K562 (cell line): ENCODE measurements around the gene NECTIN3. TPM values are rescaled to one million over a fixed set of nuclear protein-coding genes. Genes with fewer than 3 reads are reported as not detected.

Experiments
- ATAC-seq: fragments of 200-7000 bp; cut with Tn5 transposase; 3 replicates; pipeline ENCODE4 v1.9.1; 2020; ENCODE audit warnings: moderate library complexity
- BruUV-seq: library from RNA; stranded (reverse); fragments of 400-500 nt; replicated peaks from 2 replicates; lab custom pipeline; 2021; lab: Mats Ljungman, UMichigan
- CTCF ChIA-PET: fragments of 300-600 bp; formaldehyde crosslinking; extraction: SDS; loops from one replicate; lab custom pipeline; 2021; ENCODE audit warnings: low intra/inter-chr PET ratio; lab: Yijun Ruan, JAX
- POLR2A ChIA-PET: fragments of 300-600, 350-650 bp; sonication (Branson Sonifier 250); formaldehyde crosslinking; extraction: SDS; loops from one replicate; lab custom pipeline; 2021; ENCODE audit warnings: antibody characterized with exemption, inconsistent platforms; lab: Yijun Ruan, JAX
- DNase-seq, 4 experiments: peaks; one replicate each; pipeline versions ENCODE4 v3.0.0 to v3.0.0-alpha.2; 2011 to 2018; ENCODE audit warnings: low spot score in 3 of 4, mixed read lengths in 3 of 4; ENCODE audit errors: extremely low read depth in 1 of 4
- FAIRE-seq: peaks from 2 replicates; lab custom pipeline; 2011; peaks lifted over from hg19 to GRCh38; lab: Jason Lieb, UNC
- H2AFZ ChIP-seq: 2 replicates; pipeline ENCODE4 v1.6.0; 2011; ENCODE audit warnings: low read depth, low read length, control low read depth, inconsistent platforms
- H3K27ac ChIP-seq: fragments of 200-600 bp; 3 replicates; pipeline ENCODE4 v1.8.0; 2011; ENCODE audit warnings: low read depth, mild to moderate bottlenecking, control low read depth, inconsistent platforms, low read length, moderate library complexity, mixed read lengths; ENCODE audit errors: extremely low read depth
- H3K27me3 ChIP-seq, 2 experiments: fragments of 300-600 bp in 1 of 2; 2 replicates in 1 of 2; 3 replicates in 1 of 2; pipeline versions ENCODE4 v1.6.0 to v1.8.0; 2011; ENCODE audit warnings: inconsistent platforms in 2 of 2, low read length in 2 of 2, mild to moderate bottlenecking in 1 of 2, mixed read lengths in 1 of 2, moderate library complexity in 1 of 2; ENCODE audit not compliant: control insufficient read depth in 2 of 2, insufficient read depth in 2 of 2
- H3K36me3 ChIP-seq: fragments of 300-600 bp; 3 replicates; pipeline ENCODE4 v1.8.0; 2011; ENCODE audit warnings: mild to moderate bottlenecking, low read length, inconsistent platforms; ENCODE audit not compliant: control insufficient read depth, insufficient read depth
- H3K4me1 ChIP-seq, 2 experiments: fragments of 200-600 bp in 1 of 2; replicated peaks in 1 of 2; 2 replicates in 1 of 2; 3 replicates in 1 of 2; pipeline versions ENCODE4 v1.5.1 to v1.8.0; 2011; ENCODE audit warnings: inconsistent platforms in 2 of 2, low read length in 2 of 2, mild to moderate bottlenecking in 1 of 2, mixed read lengths in 1 of 2, moderate library complexity in 1 of 2; ENCODE audit not compliant: control insufficient read depth in 2 of 2, insufficient read depth in 2 of 2
- H3K4me2 ChIP-seq: 2 replicates; pipeline ENCODE4 v1.6.1; 2011; ENCODE audit warnings: low read length, control low read depth, inconsistent platforms, mixed read lengths; ENCODE audit not compliant: insufficient read depth
- H3K4me3 ChIP-seq: fragments of 200-600 bp; sonication (generic), shearing (Covaris generic); 2 replicates; pipeline ENCODE4 v1.5.1; 2016; ENCODE audit warnings: control low read depth, inconsistent platforms
- H3K79me2 ChIP-seq: fragments of 200-600 bp; 3 replicates; pipeline ENCODE4 v1.8.0; 2011; ENCODE audit warnings: low read length, inconsistent platforms; ENCODE audit not compliant: control insufficient read depth, insufficient read depth
- H3K9ac ChIP-seq, 2 experiments: 2 replicates each; pipeline versions ENCODE4 v1.6.0 to v1.6.1; 2011; ENCODE audit warnings: low read depth in 2 of 2, low read length in 2 of 2, control low read depth in 1 of 2, inconsistent platforms in 1 of 2, mild to moderate bottlenecking in 1 of 2, mixed read lengths in 1 of 2; ENCODE audit not compliant: insufficient read depth in 1 of 2
- H3K9me1 ChIP-seq: one replicate; pipeline ENCODE4 v1.6.0; 2011; ENCODE audit warnings: inconsistent platforms, mild to moderate bottlenecking, low read length, moderate library complexity; ENCODE audit not compliant: control insufficient read depth, insufficient read depth
- H3K9me3 ChIP-seq: replicated peaks from 2 replicates; pipeline ENCODE4 v1.5.1; 2011; ENCODE audit warnings: low read depth, low read length, inconsistent platforms; ENCODE audit not compliant: control insufficient read depth, insufficient read depth
- H4K20me1 ChIP-seq: replicated peaks from 2 replicates; pipeline ENCODE4 v1.6.1; 2011; ENCODE audit warnings: low read length, inconsistent platforms, mixed read lengths; ENCODE audit not compliant: control insufficient read depth, insufficient read depth
- ADNP ChIP-seq: fragments of 200-800 bp; sonication (Bioruptor generic); IDR thresholded peaks from 2 replicates; pipeline ENCODE4 v1.6.1; 2016; ENCODE audit warnings: missing genetic modification characterization, missing compliant biosample characterization
- BRD4 ChIP-seq: fragments of 200-600 bp; sonication (generic); IDR thresholded peaks from 2 replicates; pipeline ENCODE4 v1.6.1; 2017; ENCODE audit warnings: inconsistent platforms
- CC2D1A ChIP-seq: fragments of 450-650 bp; IDR thresholded peaks from 2 replicates; pipeline ENCODE4 v1.6.1; 2017; ENCODE audit warnings: mild to moderate bottlenecking
- GTF3C2 ChIP-seq: IDR thresholded peaks from 3 replicates; pipeline ENCODE4 v1.6.1; 2011; ENCODE audit warnings: borderline replicate concordance, mild to moderate bottlenecking, moderate library complexity; ENCODE audit not compliant: insufficient read length; ENCODE audit errors: extremely low read depth
- KAT7 ChIP-seq: sonication (generic); formaldehyde crosslinking; IDR thresholded peaks from 2 replicates; pipeline ENCODE4 v1.8.0; 2022; ENCODE audit warnings: missing genetic modification reagents, mild to moderate bottlenecking, borderline replicate concordance
- TSC22D4 ChIP-seq: fragments of 450-650 bp; IDR thresholded peaks from 2 replicates; pipeline ENCODE4 v1.6.1; 2016; ENCODE audit warnings: missing genetic modification characterization, missing biosample characterization, control low read depth
- ZC3H8 ChIP-seq: fragments of 450-650 bp; IDR thresholded peaks from 2 replicates; pipeline ENCODE4 v1.6.1; 2017
- ZNF274 ChIP-seq: IDR thresholded peaks from 2 replicates; pipeline ENCODE4 v1.6.1; 2011; ENCODE audit warnings: low read depth, mild to moderate bottlenecking, low read length, moderate library complexity, borderline replicate concordance
- ZNF830 ChIP-seq: fragments of 250-450 bp; sonication (Bioruptor Pico); IDR thresholded peaks from 2 replicates; pipeline ENCODE4 v1.5.0; 2021; ENCODE audit warnings: mild to moderate bottlenecking
- ZSCAN29 ChIP-seq: fragments of 450-650 bp; IDR thresholded peaks from 2 replicates; pipeline ENCODE4 v1.6.1; 2017
- WGBS: fragments of 100-300 bp; shearing (Covaris generic); methylation state at CpG from one replicate; pipeline ENCODE4 v1.1.6; 2016; ENCODE audit warnings: low coverage, mixed read lengths; ENCODE audit not compliant: insufficient coverage; ENCODE audit errors: missing lambda C conversion rate; 5-methylcytosine and 5-hydroxymethylcytosine counted together
- in situ Hi-C: fragments of 300-500 bp; cut with MboI; formaldehyde crosslinking; loops from 4 replicates; pipeline ENCODE4 v1.15.0; 2018; ENCODE audit warnings: inconsistent platforms, mixed read lengths
- intact Hi-C: fragments of 100-400 bp; cut with micrococcal nuclease; formaldehyde crosslinking; loops from 2 replicates; pipeline ENCODE4 v1.14.2; 2022
- polyA plus RNA-seq, 8 experiments: library from polyadenylated mRNA; depleted of rRNA in 4 of 8; stranded (reverse) in 5 of 8; unstranded in 3 of 8; fragments of >200 nt; fragmentation: Nextera tagmentation in 2 of 8; fragmentation: Illumina TruSeq in 1 of 8; extraction: Ambion mirVana in 2 of 8; extraction: Trizol in 1 of 8; gene quantifications; 2 replicates each; pipeline versions ENCODE4 v1.2.1 to v1.2.3, GENCODE V29; 2011 to 2014; ENCODE audit warnings: inconsistent platforms in 1 of 8, missing spikeins in 1 of 8
- total RNA-seq, 7 experiments: library from RNA; depleted of rRNA in 6 of 7; stranded (reverse); fragments of >200 nt in 6 of 7; fragmentation: Illumina TruSeq in 2 of 7; extraction: Trizol in 2 of 7; gene quantifications; 2 replicates each; pipeline versions ENCODE4 v1.2.1 to v1.2.3, GENCODE V29; 2011 to 2021; ENCODE audit warnings: low replicate concordance in 1 of 7
- TF ChIP-seq, protein P1 (sequence below), 3 experiments: fragments of 200-800 bp in 1 of 3; fragments of 250-450 bp in 1 of 3; fragments of 450-650 bp in 1 of 3; sonication (Bioruptor Pico) in 1 of 3; sonication (Bioruptor generic) in 1 of 3; formaldehyde crosslinking in 1 of 3; IDR thresholded peaks; 2 replicates each; pipeline versions ENCODE4 v1.6.1 to v1.8.0; 2016 to 2022; ENCODE audit warnings: mild to moderate bottlenecking in 2 of 3, missing genetic modification characterization in 2 of 3, missing compliant biosample characterization in 1 of 3, moderate library complexity in 1 of 3

NECTIN3 gene
- total and polyA plus RNA-seq, 9 of the 15 experiments (the other 6 are each of a cell fraction or from before 2014, with no cell fraction given), result 0.16 TPM; not detected in 8

DNA sequence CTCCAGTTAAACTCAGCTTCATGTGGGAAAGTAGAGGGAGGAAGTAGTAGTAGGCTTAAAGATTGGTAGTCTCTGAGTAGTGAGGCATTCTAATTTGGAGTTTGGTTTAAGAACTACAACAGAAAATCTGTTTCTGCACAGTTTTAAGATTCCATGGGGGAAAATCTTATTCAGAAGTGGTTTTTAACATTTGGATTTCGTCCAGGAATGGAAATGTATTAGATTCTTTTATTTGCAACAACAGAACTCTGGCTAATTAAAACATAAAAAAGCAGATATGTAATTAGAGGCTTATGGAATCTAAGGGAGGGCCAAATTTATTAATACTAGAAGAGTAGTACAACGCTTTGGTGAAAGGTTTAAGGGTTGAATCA, 36.0 kb downstream of the NECTIN3 start:
- no peaks in the 10 kb centered on the region for H3K27me3 ChIP-seq
- DNase-seq (no peak), FAIRE-seq (no peak), ATAC-seq (no peak)
- in situ Hi-C loops, result no loop called here
- no peaks in the 10 kb centered on the region for H4K20me1 ChIP-seq
- no peak overlapping the region for H3K27ac ChIP-seq
- H3K36me3 ChIP-seq, result no peaks in the 10 kb centered on the region
- 0% methylated on average over 2 of the region's 2 CpGs for WGBS
- no peak overlapping the region for H2AFZ ChIP-seq
- ChIA-PET CTCF (no interaction called here), POLR2A (no interaction called here)
- no peaks in the 10 kb centered on the region; the same call in 1 of the 2 replicates for H3K9me3 ChIP-seq
- intact Hi-C loops, result no loop called here
- no peak overlapping the region for H3K4me2 ChIP-seq
- H3K9ac ChIP-seq, result no peak overlapping the region
- TF ChIP-seq TSC22D4 (tag) (no peak), CC2D1A (no peak), ADNP (tag) (no peak), KAT7 (CRISPR knock-in tag) (no peak), GTF3C2 (no peak), BRD4 (no peak), ZNF830 (CRISPR knock-in tag) (no peak), ZSCAN29 (no peak), ZNF274 (no peak), ZC3H8 (no peak)
- TF ChIP-seq, protein P1, sequence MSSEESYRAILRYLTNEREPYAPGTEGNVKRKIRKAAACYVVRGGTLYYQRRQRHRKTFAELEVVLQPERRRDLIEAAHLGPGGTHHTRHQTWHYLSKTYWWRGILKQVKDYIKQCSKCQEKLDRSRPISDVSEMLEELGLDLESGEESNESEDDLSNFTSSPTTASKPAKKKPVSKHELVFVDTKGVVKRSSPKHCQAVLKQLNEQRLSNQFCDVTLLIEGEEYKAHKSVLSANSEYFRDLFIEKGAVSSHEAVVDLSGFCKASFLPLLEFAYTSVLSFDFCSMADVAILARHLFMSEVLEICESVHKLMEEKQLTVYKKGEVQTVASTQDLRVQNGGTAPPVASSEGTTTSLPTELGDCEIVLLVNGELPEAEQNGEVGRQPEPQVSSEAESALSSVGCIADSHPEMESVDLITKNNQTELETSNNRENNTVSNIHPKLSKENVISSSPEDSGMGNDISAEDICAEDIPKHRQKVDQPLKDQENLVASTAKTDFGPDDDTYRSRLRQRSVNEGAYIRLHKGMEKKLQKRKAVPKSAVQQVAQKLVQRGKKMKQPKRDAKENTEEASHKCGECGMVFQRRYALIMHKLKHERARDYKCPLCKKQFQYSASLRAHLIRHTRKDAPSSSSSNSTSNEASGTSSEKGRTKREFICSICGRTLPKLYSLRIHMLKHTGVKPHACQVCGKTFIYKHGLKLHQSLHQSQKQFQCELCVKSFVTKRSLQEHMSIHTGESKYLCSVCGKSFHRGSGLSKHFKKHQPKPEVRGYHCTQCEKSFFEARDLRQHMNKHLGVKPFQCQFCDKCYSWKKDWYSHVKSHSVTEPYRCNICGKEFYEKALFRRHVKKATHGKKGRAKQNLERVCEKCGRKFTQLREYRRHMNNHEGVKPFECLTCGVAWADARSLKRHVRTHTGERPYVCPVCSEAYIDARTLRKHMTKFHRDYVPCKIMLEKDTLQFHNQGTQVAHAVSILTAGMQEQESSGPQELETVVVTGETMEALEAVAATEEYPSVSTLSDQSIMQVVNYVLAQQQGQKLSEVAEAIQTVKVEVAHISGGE (CRISPR knock-in tag; IDR thresholded peaks at IDR 0.05), result no peak
- BruUV-seq, result no TSS peak
- H3K4me1 ChIP-seq, result no peaks in the 10 kb centered on the region
- H3K79me2 ChIP-seq, result no peaks in the 10 kb centered on the region
- H3K9me1 ChIP-seq, result no peaks in the 10 kb centered on the region
- H3K4me3 ChIP-seq, result no peak overlapping the region
